ENCODE measurements around the gene TALDO1. TPM values are rescaled to one million over a fixed set of nuclear protein-coding genes. Genes with fewer than 3 reads are reported as not detected.
"Not testable (repeated sequence)": the region's sequence is repeated elsewhere in the genome, so short reads cannot be mapped to it uniquely, and the experiment has no call there.

TALDO1 gene
- total RNA-seq, 1 experiment from 2014 or later, result 319 TPM

DNA sequence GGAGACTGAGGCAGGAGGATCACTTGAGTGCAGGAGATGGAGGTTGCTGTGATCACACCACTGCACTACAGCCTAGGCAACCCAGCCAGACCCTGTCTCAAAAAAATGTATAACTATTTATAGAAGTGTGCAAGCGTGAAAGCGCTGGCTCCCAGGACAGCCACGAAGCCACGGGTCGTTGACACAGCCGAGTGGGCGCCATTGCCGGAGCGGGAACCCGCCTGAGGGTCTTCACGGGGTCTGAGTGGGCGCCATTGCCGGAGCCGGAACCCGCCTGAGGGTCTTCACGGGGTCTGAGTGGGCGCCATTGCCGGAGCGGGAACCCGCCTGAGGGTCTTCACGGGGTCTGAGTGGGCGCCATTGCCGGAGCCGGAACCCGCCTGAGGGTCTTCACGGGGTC is 12.7 kb upstream of the TALDO1 start:
- not testable (repeated sequence) for DNase-seq (ENCODE audit: low read depth)

- DNase-seq (ENCODE audit: low read depth), result no peak
These were observed 9.9 kb upstream of the TALDO1 start for GRCh38 chr11:737366-737765.

- not testable (repeated sequence) for DNase-seq (ENCODE audit: low read depth)
These were observed 9.4 kb upstream of the TALDO1 start for GRCh38 chr11:737899-738298.

DNA sequence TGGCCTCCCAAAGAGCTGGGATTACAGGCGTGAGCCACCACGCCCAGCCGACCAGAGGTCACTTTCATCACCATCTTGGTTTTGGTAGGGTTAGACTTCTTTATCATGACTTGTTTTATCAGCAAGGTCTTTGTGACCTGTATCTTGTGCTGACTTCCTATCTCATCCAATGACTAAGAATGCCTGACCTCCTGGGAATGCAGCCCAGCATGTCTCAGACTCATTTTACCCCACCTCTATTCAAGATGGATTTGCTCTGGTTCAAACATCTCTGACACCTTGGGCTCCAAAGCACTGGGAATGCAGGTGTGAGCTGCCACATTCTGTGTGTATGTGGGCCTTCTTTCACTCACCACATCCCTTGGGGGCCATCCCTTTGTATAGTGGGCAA is 5.1 kb upstream of the TALDO1 start:
- DNase-seq (ENCODE audit: low read depth), result no peak

- no peak for DNase-seq (ENCODE audit: low read depth)
These were observed 4.6 kb upstream of the TALDO1 start for GRCh38 chr11:742571-743201.

- DNase-seq (ENCODE audit: low read depth), result no peak
These were observed 1.8 kb upstream of the TALDO1 start for GRCh38 chr11:745428-745827.

DNA sequence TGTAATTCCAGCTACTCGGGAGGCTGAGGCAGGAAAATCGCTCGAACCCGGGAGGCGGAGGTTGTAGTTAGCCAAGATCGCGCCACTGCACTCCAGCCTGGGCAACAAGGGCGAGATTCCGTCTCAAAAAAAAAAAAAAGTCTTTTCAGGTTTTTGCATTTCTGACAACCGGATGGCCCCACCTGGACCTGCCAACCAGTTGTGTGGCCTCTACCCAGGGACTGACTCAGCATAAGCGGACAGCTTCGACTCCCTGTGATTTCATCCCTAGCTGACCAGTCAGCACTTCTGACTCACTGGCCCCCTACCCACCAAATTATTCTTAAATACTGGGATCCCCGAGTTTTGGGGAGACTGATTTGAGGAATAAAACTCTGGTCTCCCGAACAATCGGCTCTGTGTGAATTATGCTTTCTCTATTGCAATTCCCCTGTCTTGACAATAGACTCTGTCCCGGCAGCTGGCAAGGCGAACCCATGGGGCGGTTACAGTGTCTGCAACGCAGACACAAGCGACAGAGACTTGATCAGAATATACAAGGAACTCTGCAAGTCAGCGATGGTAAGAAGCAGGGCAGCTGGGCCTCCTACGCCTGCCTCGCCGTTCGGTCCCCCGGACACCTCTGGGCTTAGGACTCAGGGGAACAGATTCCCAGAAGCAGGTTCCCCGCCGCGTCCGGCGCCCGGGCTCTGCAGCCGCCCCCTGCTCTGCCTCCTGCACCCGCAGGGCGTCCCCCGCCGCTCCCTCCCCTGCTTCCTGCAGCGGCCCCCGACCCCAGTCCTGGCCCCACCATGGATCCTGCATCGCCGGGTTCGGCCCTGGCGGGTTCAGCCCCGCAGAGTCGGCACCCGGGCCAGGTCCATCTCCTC is 741 bp upstream of the TALDO1 start:
- DNase-seq (ENCODE audit: low read depth), result peak; percentile 34

- no peak for DNase-seq (ENCODE audit: low read depth)
These were observed 719 bp downstream of the TALDO1 start for GRCh38 chr11:748007-748359.

DNA sequence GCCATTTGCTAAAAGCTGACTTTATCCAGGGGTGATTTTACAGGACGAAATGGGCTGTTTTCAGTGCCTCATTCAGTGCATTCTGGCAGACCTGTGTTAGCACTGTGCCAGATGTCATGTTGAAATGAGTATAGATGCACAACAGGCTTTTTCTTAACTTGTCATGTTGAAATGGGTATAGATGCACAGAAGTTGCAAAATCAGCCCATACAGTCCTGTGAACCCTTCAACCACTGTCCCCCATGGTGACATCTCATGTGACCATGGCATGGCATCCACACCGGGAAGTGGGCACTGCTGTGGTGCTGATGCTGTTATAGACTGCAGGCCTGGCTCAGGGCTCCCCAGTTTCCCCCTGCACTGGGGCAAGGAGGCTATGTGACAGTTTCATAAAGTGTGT is 2.5 kb downstream of the TALDO1 start:
- DNase-seq (ENCODE audit: low read depth), result no peak

GRCh38 chr11:760236-760635 is 13.0 kb downstream of the TALDO1 start:
- DNase-seq (ENCODE audit: low read depth), result no peak

GRCh38 chr11:761526-762108 is 14.4 kb downstream of the TALDO1 start:
- DNase-seq (ENCODE audit: low read depth), result no peak

GRCh38 chr11:762421-763072 is 15.3 kb downstream of the TALDO1 start:
- DNase-seq (ENCODE audit: low read depth), result peak; percentile 59

- DNase-seq (ENCODE audit: low read depth), result no peak
These were observed 15.8 kb downstream of the TALDO1 start for GRCh38 chr11:763073-763463.

GRCh38 chr11:763549-764321 is 16.5 kb downstream of the TALDO1 start:
- no peak for DNase-seq (ENCODE audit: low read depth)

DNA sequence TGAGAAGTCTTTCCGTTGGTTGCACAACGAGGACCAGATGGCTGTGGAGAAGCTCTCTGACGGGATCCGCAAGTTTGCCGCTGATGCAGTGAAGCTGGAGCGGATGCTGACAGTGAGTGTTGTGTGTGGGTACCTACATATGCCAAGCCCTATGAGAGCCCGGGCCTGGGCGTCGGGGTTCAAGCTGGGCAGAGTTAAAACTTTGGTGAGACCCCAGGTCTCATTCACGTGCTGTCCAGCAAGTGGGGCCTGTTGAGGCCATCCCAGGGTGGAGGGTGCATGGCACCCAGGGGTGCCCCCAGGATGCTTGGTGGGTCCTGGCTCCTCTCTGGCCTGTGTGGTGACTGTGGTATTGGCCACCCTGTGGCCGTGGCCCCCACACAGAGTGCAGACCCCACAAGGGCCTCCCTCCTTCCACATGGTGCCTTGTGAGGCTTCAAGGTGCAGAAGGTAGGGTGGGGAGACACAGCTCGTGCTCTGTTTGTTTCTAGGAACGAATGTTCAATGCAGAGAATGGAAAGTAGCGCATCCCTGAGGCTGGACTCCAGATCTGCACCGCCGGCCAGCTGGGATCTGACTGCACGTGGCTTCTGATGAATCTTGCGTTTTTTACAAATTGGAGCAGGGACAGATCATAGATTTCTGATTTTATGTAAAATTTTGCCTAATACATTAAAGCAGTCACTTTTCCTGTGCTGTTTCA is 17.2 kb downstream of the TALDO1 start:
- DNase-seq (ENCODE audit: low read depth), result no peak

GRCh38 chr11:765025-765801 is 17.9 kb downstream of the TALDO1 start:
- peak; percentile 67 for DNase-seq (ENCODE audit: low read depth)

DNA sequence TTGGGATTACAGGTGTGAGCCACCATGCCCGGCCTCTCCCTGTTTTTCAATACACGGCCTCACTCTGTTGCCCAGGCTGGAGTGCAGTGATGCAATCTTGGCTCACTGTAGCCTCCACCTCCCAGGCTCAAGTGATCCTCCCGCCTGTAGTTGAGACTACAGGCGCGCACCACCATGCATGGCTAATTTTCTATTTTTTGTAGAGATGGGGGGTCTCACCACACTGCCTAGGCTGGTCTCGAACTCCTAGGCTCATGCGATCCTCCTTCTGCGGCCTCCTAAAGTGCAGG is 18.5 kb downstream of the TALDO1 start:
- DNase-seq (ENCODE audit: low read depth), result no peak

GRCh38 chr11:766106-766935 is 19.1 kb downstream of the TALDO1 start:
- no peak for DNase-seq (ENCODE audit: low read depth)

GRCh38 chr11:766936-767210 is 19.6 kb downstream of the TALDO1 start:
- no peak for DNase-seq (ENCODE audit: low read depth)

GRCh38 chr11:767238-767637 is 20.0 kb downstream of the TALDO1 start:
- no peak for DNase-seq (ENCODE audit: low read depth)

Measured in Daoy (cell line).